Loucy (cell line): ENCODE data around the gene ARHGEF17.

Experiments used
- EZH2phosphoT487 ChIP-seq: fragments of 200-600 bp; IDR thresholded peaks from 2 replicates; pipeline ENCODE4 v1.6.1; 2018; ENCODE audit warnings: antibody characterized with exemption, mild to moderate bottlenecking, moderate library complexity, borderline replicate concordance
- TF ChIP-seq, protein P1 (sequence below): fragments of 200-600 bp; sonication (generic); conservative IDR thresholded peaks from 2 replicates; pipeline ENCODE4 v1.5.1; 2014; ENCODE audit warnings: mild to moderate bottlenecking, antibody characterized with exemption, low read length

GRCh38 chr11:73335204-73335923 lies 27.3 kb downstream of the ARHGEF17 start:
- TF ChIP-seq, protein P1, sequence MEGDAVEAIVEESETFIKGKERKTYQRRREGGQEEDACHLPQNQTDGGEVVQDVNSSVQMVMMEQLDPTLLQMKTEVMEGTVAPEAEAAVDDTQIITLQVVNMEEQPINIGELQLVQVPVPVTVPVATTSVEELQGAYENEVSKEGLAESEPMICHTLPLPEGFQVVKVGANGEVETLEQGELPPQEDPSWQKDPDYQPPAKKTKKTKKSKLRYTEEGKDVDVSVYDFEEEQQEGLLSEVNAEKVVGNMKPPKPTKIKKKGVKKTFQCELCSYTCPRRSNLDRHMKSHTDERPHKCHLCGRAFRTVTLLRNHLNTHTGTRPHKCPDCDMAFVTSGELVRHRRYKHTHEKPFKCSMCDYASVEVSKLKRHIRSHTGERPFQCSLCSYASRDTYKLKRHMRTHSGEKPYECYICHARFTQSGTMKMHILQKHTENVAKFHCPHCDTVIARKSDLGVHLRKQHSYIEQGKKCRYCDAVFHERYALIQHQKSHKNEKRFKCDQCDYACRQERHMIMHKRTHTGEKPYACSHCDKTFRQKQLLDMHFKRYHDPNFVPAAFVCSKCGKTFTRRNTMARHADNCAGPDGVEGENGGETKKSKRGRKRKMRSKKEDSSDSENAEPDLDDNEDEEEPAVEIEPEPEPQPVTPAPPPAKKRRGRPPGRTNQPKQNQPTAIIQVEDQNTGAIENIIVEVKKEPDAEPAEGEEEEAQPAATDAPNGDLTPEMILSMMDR, result peak; percentile 99
- no peak for TF ChIP-seq EZH2phosphoT487
